ENCODE results near the gene TEX11.
"Not testable (repeated sequence)": the region's sequence is repeated elsewhere in the genome, so short reads cannot be mapped to it uniquely, and the experiment has no call there.

TEX11 gene

GRCh38 chrX:70908541-70908940 lies at the start of gene TEX11:
Gene TEX11 (minus strand): TSS chrX:70908711. CDS start chrX:70907789, 922 bp downstream.
- DNase-seq (ENCODE audit: low read depth): no peak

- no peak for DNase-seq (ENCODE audit: low read depth)
These were observed 46.4 kb upstream of the TEX11 start for GRCh38 chrX:70954871-70955270.

- DNase-seq (ENCODE audit: low read depth): no peak
These were observed 15.9 kb upstream of the TEX11 start for GRCh38 chrX:70924294-70924911.

GRCh38 chrX:70922774-70923473 lies 14.4 kb upstream of the TEX11 start:
- DNase-seq (ENCODE audit: low read depth): no peak

GRCh38 chrX:70921709-70922352 lies 13.3 kb upstream of the TEX11 start:
- no peak for DNase-seq (ENCODE audit: low read depth)

- DNase-seq (ENCODE audit: low read depth): no peak
These were observed 8.2 kb upstream of the TEX11 start for GRCh38 chrX:70916754-70917153.

GRCh38 chrX:70907900-70908299 lies 611 bp downstream of the TEX11 start:
- no peak for DNase-seq (ENCODE audit: low read depth)

GRCh38 chrX:70901465-70901864 lies 7.0 kb downstream of the TEX11 start:
- no peak for DNase-seq (ENCODE audit: low read depth)

GRCh38 chrX:70890441-70890840 lies 18.1 kb downstream of the TEX11 start:
- DNase-seq (ENCODE audit: low read depth): not testable (repeated sequence)

- DNase-seq (ENCODE audit: low read depth): no peak
These were observed 29.6 kb downstream of the TEX11 start for GRCh38 chrX:70878902-70879301.

- DNase-seq (ENCODE audit: low read depth): no peak
These were observed 56.2 kb downstream of the TEX11 start for GRCh38 chrX:70852294-70852693.

- not testable (repeated sequence) for DNase-seq (ENCODE audit: low read depth)
These were observed 64.4 kb downstream of the TEX11 start for GRCh38 chrX:70844081-70844480.

- DNase-seq (ENCODE audit: low read depth): not testable (repeated sequence)
These were observed 64.9 kb downstream of the TEX11 start for GRCh38 chrX:70843620-70844019.

GRCh38 chrX:70834589-70834988 lies 73.9 kb downstream of the TEX11 start:
- DNase-seq (ENCODE audit: low read depth): no peak

GRCh38 chrX:70826715-70827114 lies 81.8 kb downstream of the TEX11 start:
- DNase-seq (ENCODE audit: low read depth): no peak

GRCh38 chrX:70825366-70825765 lies 83.1 kb downstream of the TEX11 start:
- no peak for DNase-seq (ENCODE audit: low read depth)

GRCh38 chrX:70808942-70809940 lies 99.3 kb downstream of the TEX11 start:
- no peak for DNase-seq (ENCODE audit: low read depth)

GRCh38 chrX:70806081-70806480 lies 102.4 kb downstream of the TEX11 start:
- DNase-seq (ENCODE audit: low read depth): no peak

GRCh38 chrX:70796742-70797141 lies 111.8 kb downstream of the TEX11 start:
- not testable (repeated sequence) for DNase-seq (ENCODE audit: low read depth)

GRCh38 chrX:70774223-70774622 lies 134.3 kb downstream of the TEX11 start:
- DNase-seq (ENCODE audit: low read depth): no peak

GRCh38 chrX:70769659-70770227 lies 138.8 kb downstream of the TEX11 start:
- no peak for DNase-seq (ENCODE audit: low read depth)

- no peak for DNase-seq (ENCODE audit: low read depth)
These were observed 146.2 kb downstream of the TEX11 start for GRCh38 chrX:70762285-70762684.
